A673 (cell line): ENCODE results near the gene SPTA1.

Experiments used
- EZH2 ChIP-seq: fragments of 200-600 bp; sonication (generic); IDR thresholded peaks from 2 replicates; pipeline ENCODE4 v1.6.1; 2017; ENCODE audit warnings: borderline replicate concordance, low read depth, mild to moderate bottlenecking, mixed read lengths, antibody characterized with exemption, low read length; ENCODE audit not compliant: poor library complexity, severe bottlenecking
- TF ChIP-seq, protein P1 (sequence below): fragments of 300-800, 200-600 bp; sonication (generic); conservative IDR thresholded peaks from 2 replicates; pipeline ENCODE4 v1.5.1; 2017; ENCODE audit warnings: low read depth, mild to moderate bottlenecking, antibody characterized with exemption, low read length, moderate library complexity, mixed read lengths

- TF ChIP-seq EZH2, result no peak
- TF ChIP-seq, protein P1, sequence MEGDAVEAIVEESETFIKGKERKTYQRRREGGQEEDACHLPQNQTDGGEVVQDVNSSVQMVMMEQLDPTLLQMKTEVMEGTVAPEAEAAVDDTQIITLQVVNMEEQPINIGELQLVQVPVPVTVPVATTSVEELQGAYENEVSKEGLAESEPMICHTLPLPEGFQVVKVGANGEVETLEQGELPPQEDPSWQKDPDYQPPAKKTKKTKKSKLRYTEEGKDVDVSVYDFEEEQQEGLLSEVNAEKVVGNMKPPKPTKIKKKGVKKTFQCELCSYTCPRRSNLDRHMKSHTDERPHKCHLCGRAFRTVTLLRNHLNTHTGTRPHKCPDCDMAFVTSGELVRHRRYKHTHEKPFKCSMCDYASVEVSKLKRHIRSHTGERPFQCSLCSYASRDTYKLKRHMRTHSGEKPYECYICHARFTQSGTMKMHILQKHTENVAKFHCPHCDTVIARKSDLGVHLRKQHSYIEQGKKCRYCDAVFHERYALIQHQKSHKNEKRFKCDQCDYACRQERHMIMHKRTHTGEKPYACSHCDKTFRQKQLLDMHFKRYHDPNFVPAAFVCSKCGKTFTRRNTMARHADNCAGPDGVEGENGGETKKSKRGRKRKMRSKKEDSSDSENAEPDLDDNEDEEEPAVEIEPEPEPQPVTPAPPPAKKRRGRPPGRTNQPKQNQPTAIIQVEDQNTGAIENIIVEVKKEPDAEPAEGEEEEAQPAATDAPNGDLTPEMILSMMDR, result no peak
Measured at GRCh38 chr1:158681606-158682005, 4.9 kb downstream of the SPTA1 start.
